ENCODE data around the gene RNF157. TPM values are rescaled to one million over a fixed set of nuclear protein-coding genes. Genes with fewer than 3 reads are reported as not detected.

RNF157 gene
- total and polyA plus RNA-seq, 2 of the 13 experiments (the other 11 are each of a cell fraction or from before 2014, with no cell fraction given): 0.44 to 1.5 TPM

- in situ Hi-C loops (cut with HindIII; ENCODE audit: extremely low pct_ligation_motif_present, low pct_unique_long_range_greater_than_20kb) (no loop called here), intact Hi-C loops (cut with micrococcal nuclease; ENCODE audit: unreplicated experiment) (loop anchor here (10.0 kb wide), 1 partner anchor 86 kb away; no protein-coding TSS in a partner anchor)
- 89% methylated on average over 14 of the region's 14 CpGs for WGBS (ENCODE audit: low lambda C conversion rate)
- ATAC-seq: no peak
- Histone ChIP-seq H3K4me2 (ENCODE audit: low read depth, low read length) (no peak overlapping the region), H3K9me3 (ENCODE audit: low read length) (no peaks in the 10 kb centered on the region), H3K9ac (ENCODE audit: insufficient read depth, low read depth, low read length) (no peak overlapping the region), H3K79me2 (ENCODE audit: insufficient read depth, low read length) (peaks cover 25% of the 10 kb centered on the region), H3K4me3 (replicated peaks in 1 of 3; ENCODE audit: insufficient read depth in 1 of 3, low read depth in 2 of 3, low read length in 3 of 3) (no peak overlapping the region), H3K27me3 (ENCODE audit: control insufficient read depth in 1 of 2, insufficient read depth in 2 of 2, low read length in 2 of 2) (no peaks in the 10 kb centered on the region), H3K27ac (ENCODE audit: extremely low read length, insufficient read depth, low read length) (no peak overlapping the region), H4K20me1 (ENCODE audit: insufficient read depth, low read length) (no peaks in the 10 kb centered on the region; the same call in 1 of the 2 replicates), H2AFZ (ENCODE audit: low read length) (no peak overlapping the region), H3K4me1 (ENCODE audit: insufficient read depth, low read length) (peaks cover 45% of the 10 kb centered on the region), H3K36me3 (replicated peaks in 1 of 2; ENCODE audit: control insufficient read depth in 1 of 2, insufficient read depth in 2 of 2, low read length in 2 of 2) (peaks cover 8 to 12% of the 10 kb centered on the region in 2 experiments; a peak in 3 of 5 replicates)
- DNase-seq (ENCODE audit: low spot score): no peak
- no TSS peak for BruUV-seq (replicated peaks)
- CTCF ChIA-PET (ENCODE audit: low intra/inter-chr PET ratio, low total read pairs): no interaction called here
- FAIRE-seq: no peak
- POLR2A ChIA-PET: interaction anchor here (1.2 to 5.2 kb wide), 5 partner anchors 8 to 25 kb away, joined by 4 to 27 read pairs (median 8); no protein-coding TSS in a partner anchor
- TF ChIP-seq ZEB1 (IDR thresholded peaks at IDR 0.05; ENCODE audit: insufficient replicate concordance, low read depth) (no peak), POLR2A (IDR thresholded peaks at IDR 0.05; ENCODE audit: insufficient read depth in 1 of 2, low read depth in 2 of 2, low read length in 2 of 2) (peak in 1 of 2 experiments; percentile 43; a peak in 1 of 4 replicates), MYPOP (CRISPR knock-in tag; IDR thresholded peaks at IDR 0.05) (peak; percentile 27; the same call in 1 of the 2 replicates), ZNF329 (CRISPR knock-in tag; IDR thresholded peaks at IDR 0.05; ENCODE audit: low read depth) (no peak), U2AF2 (IDR thresholded peaks at IDR 0.05; ENCODE audit: low read depth, low read length) (no peak), PAXIP1 (CRISPR knock-in tag; conservative IDR thresholded peaks at IDR 0.05) (no peak), SRSF1 (optimal IDR thresholded peaks at IDR 0.05; ENCODE audit: low read depth, low read length) (peak; percentile 26), DNMT1 (CRISPR knock-in tag; IDR thresholded peaks at IDR 0.05) (no peak), POLR2G (IDR thresholded peaks at IDR 0.05; ENCODE audit: low read depth, low read length) (peak; percentile 18; the same call in 1 of the 2 replicates), ZBTB33 (CRISPR knock-in tag; IDR thresholded peaks at IDR 0.05) (peak; percentile 60), THRA (CRISPR knock-in tag; IDR thresholded peaks at IDR 0.05; ENCODE audit: borderline replicate concordance) (no peak), HNF4A (CRISPR knock-in tag; IDR thresholded peaks at IDR 0.05) (0 out of 2 replicates have a peak, but pooled peaks have one; percentile 5)
Measured at GRCh38 chr17:76270770-76271668, 30.7 kb upstream of the RNF157 start.
